HepG2 (cell line): ENCODE results near the gene CTBP1. TPM values are rescaled to one million over a fixed set of nuclear protein-coding genes. Genes with fewer than 3 reads are reported as not detected.
A peak's percentile ranks its signal among the peaks of the same experiment; 100 is the strongest.

Source experiments
- ATAC-seq: fragments of 200-7000 bp; cut with Tn5 transposase; 3 replicates; pipeline ENCODE4 v1.9.1; 2020; ENCODE audit warnings: mild to moderate bottlenecking, moderate library complexity
- BruUV-seq: library from RNA; stranded (reverse); fragments of 400-500 nt; replicated peaks from 2 replicates; lab custom pipeline; 2021; lab: Mats Ljungman, UMichigan
- CTCF ChIA-PET: fragments of 300-600 bp; formaldehyde crosslinking; extraction: SDS; loops from one replicate; lab custom pipeline; 2021; ENCODE audit warnings: low total read pairs, inconsistent platforms, low intra/inter-chr PET ratio; lab: Yijun Ruan, JAX
- POLR2A ChIA-PET: fragments of 350-600 bp; sonication (Branson Sonifier 250); formaldehyde crosslinking; loops from one replicate; lab custom pipeline; 2020; ENCODE audit warnings: antibody characterized with exemption, inconsistent platforms; lab: Yijun Ruan, JAX
- DNase-seq: peaks from one replicate; pipeline ENCODE4 v3.0.0-alpha.2; 2015; ENCODE audit warnings: low spot score
- FAIRE-seq: peaks from 3 replicates; lab custom pipeline; 2011; peaks lifted over from hg19 to GRCh38; lab: Jason Lieb, UNC
- H2AFZ ChIP-seq: one replicate; pipeline ENCODE4 v1.6.1; 2011; ENCODE audit warnings: low read length, inconsistent platforms
- H3K27ac ChIP-seq: fragments of 300-600 bp; 3 replicates; pipeline ENCODE4 v1.8.0; 2011; ENCODE audit warnings: mixed run types, mild to moderate bottlenecking, mixed read lengths, low read length, inconsistent platforms; ENCODE audit not compliant: insufficient read depth; ENCODE audit errors: extremely low read length
- H3K27me3 ChIP-seq, 2 experiments: fragments of 200-600 bp in 1 of 2; 2 replicates in 1 of 2; 3 replicates in 1 of 2; pipeline versions ENCODE4 v1.6.0 to v1.8.0; 2011; ENCODE audit warnings: low read length in 2 of 2, mild to moderate bottlenecking in 2 of 2, moderate library complexity in 2 of 2, inconsistent platforms in 1 of 2; ENCODE audit not compliant: insufficient read depth in 2 of 2, control insufficient read depth in 1 of 2
- H3K36me3 ChIP-seq, 2 experiments: fragments of 200-600 bp in 1 of 2; replicated peaks in 1 of 2; 2 replicates in 1 of 2; 3 replicates in 1 of 2; pipeline versions ENCODE4 v1.5.1 to v1.8.0; 2011; ENCODE audit warnings: low read length in 2 of 2, inconsistent platforms in 1 of 2; ENCODE audit not compliant: insufficient read depth in 2 of 2, control insufficient read depth in 1 of 2
- H3K4me1 ChIP-seq: 2 replicates; pipeline ENCODE4 v1.5.1; 2012; ENCODE audit warnings: low read length, inconsistent platforms; ENCODE audit not compliant: insufficient read depth
- H3K4me2 ChIP-seq: 2 replicates; pipeline ENCODE4 v1.6.0; 2011; ENCODE audit warnings: low read depth, low read length, inconsistent platforms
- H3K4me3 ChIP-seq, 3 experiments: fragments of 200-600 bp in 1 of 3; sonication (generic), shearing (Covaris generic) in 1 of 3; replicated peaks in 1 of 3; 2 replicates each; pipeline ENCODE4 v1.5.1; 2011 to 2016; ENCODE audit warnings: low read length in 3 of 3, inconsistent platforms in 2 of 3, low read depth in 2 of 3, mild to moderate bottlenecking in 2 of 3, control low read depth in 1 of 3, mixed read lengths in 1 of 3; ENCODE audit not compliant: insufficient read depth in 1 of 3
- H3K79me2 ChIP-seq: one replicate; pipeline ENCODE4 v1.6.1; 2011; ENCODE audit warnings: low read length, inconsistent platforms; ENCODE audit not compliant: insufficient read depth
- H3K9ac ChIP-seq: 2 replicates; pipeline ENCODE4 v1.6.0; 2011; ENCODE audit warnings: mild to moderate bottlenecking, low read depth, low read length, inconsistent platforms; ENCODE audit not compliant: insufficient read depth
- H3K9me3 ChIP-seq: 2 replicates; pipeline ENCODE4 v1.5.1; 2012; ENCODE audit warnings: mild to moderate bottlenecking, low read length
- H4K20me1 ChIP-seq: 2 replicates; pipeline ENCODE4 v1.6.0; 2011; ENCODE audit warnings: inconsistent platforms, mild to moderate bottlenecking, low read length, moderate library complexity; ENCODE audit not compliant: insufficient read depth
- AGO2 ChIP-seq: fragments of 200-400 bp; formaldehyde crosslinking; optimal IDR thresholded peaks from 2 replicates; pipeline ENCODE3; 2017; ENCODE audit warnings: mild to moderate bottlenecking, low read depth, low read length, moderate library complexity
- ERF ChIP-seq: IDR thresholded peaks from 2 replicates; pipeline ENCODE4 v1.6.1; 2018; ENCODE audit warnings: missing biosample characterization, missing genetic modification reagents
- HNRNPL ChIP-seq: fragments of 200-400 bp; formaldehyde crosslinking; IDR thresholded peaks from 2 replicates; pipeline ENCODE4 v1.6.1; 2017; ENCODE audit warnings: mild to moderate bottlenecking, low read depth, low read length
- HOMEZ ChIP-seq: IDR thresholded peaks from 2 replicates; pipeline ENCODE4 v1.6.1; 2016; ENCODE audit warnings: low read depth
- MAZ ChIP-seq, 2 experiments: sonication (generic) in 1 of 2; formaldehyde crosslinking in 1 of 2; IDR thresholded peaks; 2 replicates each; pipeline versions ENCODE4 v1.5.0 to v1.6.1; 2012 to 2020; ENCODE audit warnings: low read depth in 2 of 2, mild to moderate bottlenecking in 2 of 2, borderline replicate concordance in 1 of 2, improper control_type of control experiment in 1 of 2, low read length in 1 of 2, missing genetic modification reagents in 1 of 2, moderate library complexity in 1 of 2
- MNT ChIP-seq: fragments of 450-650 bp; IDR thresholded peaks from 2 replicates; pipeline ENCODE4 v1.6.1; 2016
- MTF1 ChIP-seq: sonication (generic); formaldehyde crosslinking; IDR thresholded peaks from 2 replicates; pipeline ENCODE4 v1.5.0; 2020; ENCODE audit warnings: missing genetic modification reagents
- NFKB2 ChIP-seq: sonication (generic); formaldehyde crosslinking; IDR thresholded peaks from 2 replicates; pipeline ENCODE4 v1.4.0; 2020; ENCODE audit warnings: missing genetic modification reagents, borderline replicate concordance
- RFX1 ChIP-seq: fragments of 450-650 bp; IDR thresholded peaks from 2 replicates; pipeline ENCODE4 v1.6.1; 2017
- WGBS: methylation state at CpG from one replicate; pipeline ENCODE4 v1.1.6; 2017; ENCODE audit warnings: low lambda C conversion rate; 5-methylcytosine and 5-hydroxymethylcytosine counted together
- in situ Hi-C: cut with HindIII; loops from 2 replicates; pipeline ENCODE4 v1.10.0; 2017; ENCODE audit warnings: low pct_unique_long_range_greater_than_20kb; ENCODE audit not compliant: extremely low pct_ligation_motif_present
- intact Hi-C: fragments of 100-400 bp; cut with micrococcal nuclease; formaldehyde crosslinking; loops from one replicate; pipeline ENCODE4 v1.10.0; 2022; ENCODE audit not compliant: unreplicated experiment
- polyA plus RNA-seq, 8 experiments: library from polyadenylated mRNA; depleted of rRNA in 3 of 8; stranded (reverse) in 7 of 8; unstranded in 1 of 8; fragments of >200 nt; fragmentation: Illumina TruSeq in 4 of 8; extraction: Trizol in 4 of 8; gene quantifications; 2 replicates each; pipeline versions ENCODE4 v1.2.1 to v1.2.3, GENCODE V29; 2011 to 2016; ENCODE audit warnings: low read depth in 4 of 8, missing spikeins in 1 of 8, mixed read lengths in 1 of 8; ENCODE audit not compliant: insufficient read depth in 1 of 8
- total RNA-seq, 5 experiments: library from RNA; depleted of rRNA; stranded (reverse); fragments of >200 nt; fragmentation: Illumina TruSeq; extraction: Trizol; gene quantifications; 2 replicates each; pipeline ENCODE4 v1.2.3, GENCODE V29; 2016; ENCODE audit warnings: low read depth in 1 of 5

The CTBP1 gene
- total and polyA plus RNA-seq, 2 of the 13 experiments (the other 11 are each of a cell fraction or from before 2014, with no cell fraction given): 78.5 to 112 TPM

GRCh38 chr4:1223841-1224809, 24.8 kb downstream of the CTBP1 start (continued):
- TF ChIP-seq MAZ (IDR thresholded peaks at IDR 0.05; ENCODE audit: borderline replicate concordance, low read depth, low read length) (no peak), MAZ (CRISPR knock-in tag; IDR thresholded peaks at IDR 0.05; ENCODE audit: low read depth) (no peak), ERF (CRISPR knock-in tag) (no peak), HOMEZ (no peak), HNRNPL (0 out of 2 replicates have a peak, but pooled peaks have one; percentile 13), MNT (peak; percentile 93)

- POLR2A ChIA-PET: no interaction called here
- intact Hi-C loops: no loop called here
- H3K9ac ChIP-seq: no peak overlapping the region
These were observed 25.8 kb downstream of the CTBP1 start for GRCh38 chr4:1222938-1223690.

More at GRCh38 chr4:1222938-1223690, 25.8 kb downstream of the CTBP1 start:
- peak; percentile 19 for ATAC-seq
- in situ Hi-C loops: no loop called here
- no TSS peak for BruUV-seq
- DNase-seq: no peak
- Histone ChIP-seq H2AFZ (no peak overlapping the region), H3K4me3 (no peak overlapping the region), H3K4me2 (no peak overlapping the region), H3K27ac (no peak overlapping the region), H3K36me3 (peaks cover 30 to 49% of the 10 kb centered on the region in 2 experiments), H3K27me3 (no peaks in the 10 kb centered on the region), H3K79me2 (no peaks in the 10 kb centered on the region), H4K20me1 (no peaks in the 10 kb centered on the region), H3K9me3 (no peaks in the 10 kb centered on the region), H3K4me1 (no peaks in the 10 kb centered on the region)
- TF ChIP-seq NFKB2 (CRISPR knock-in tag): no peak
- no peak for TF ChIP-seq MTF1 (CRISPR knock-in tag)
- TF ChIP-seq RFX1: no peak
- peak; percentile 49 for TF ChIP-seq AGO2
- CTCF ChIA-PET: no interaction called here
- 98% methylated on average over 20 of the region's 29 CpGs for WGBS
- FAIRE-seq: no peak
